Uterus (tissue), 4 donors: ENCODE measurements around the gene TMTC3. TPM values are rescaled to one million over a fixed set of nuclear protein-coding genes. Genes with fewer than 3 reads are reported as not detected.

ENCODE experiments used
- DNase-seq, 2 donors: peaks; one replicate each; pipeline ENCODE4 v3.0.0-alpha.2; 2019 to 2020
- H3K27ac ChIP-seq, 2 donors: fragments of 200-600 bp; sonication (generic); 1 replicate in 1 of 2; 2 replicates in 1 of 2; pipeline ENCODE4 v1.5.1; 2016 to 2018
- H3K27me3 ChIP-seq, 2 donors: fragments of 200-600 bp; sonication (generic); one replicate each; pipeline ENCODE4 v1.5.1; 2018 to 2019; ENCODE audit warnings: control low read depth in 1 of 2
- H3K36me3 ChIP-seq, 2 donors: fragments of 200-600 bp; sonication (generic); one replicate each; pipeline ENCODE4 v1.5.1; 2019; ENCODE audit warnings: control low read depth in 1 of 2
- H3K4me1 ChIP-seq, 2 donors: fragments of 200-600 bp; sonication (generic); one replicate each; pipeline ENCODE4 v1.5.1; 2018 to 2019; ENCODE audit warnings: control low read depth in 1 of 2
- H3K4me3 ChIP-seq, 2 donors: fragments of 200-600 bp; sonication (generic); 1 replicate in 1 of 2; 2 replicates in 1 of 2; pipeline ENCODE4 v1.5.1; 2018 to 2019; ENCODE audit warnings: mild to moderate bottlenecking in 1 of 2
- H3K9me3 ChIP-seq, 2 donors: fragments of 200-600 bp; sonication (generic); one replicate each; pipeline ENCODE4 v1.5.1; 2019; ENCODE audit warnings: control low read depth in 1 of 2
- POLR2A ChIP-seq, 2 donors: fragments of 450-650 bp; IDR thresholded peaks; one replicate each; pipeline ENCODE4 v1.6.1; 2016; ENCODE audit warnings: antibody characterized with exemption in 2 of 2, mild to moderate bottlenecking in 1 of 2, moderate library complexity in 1 of 2
- intact Hi-C: fragments of 100-400 bp; cut with DNase I; formaldehyde crosslinking; loops from one replicate; pipeline ENCODE4 v1.15.1; 2023; ENCODE audit warnings: low total_unique reads
- total RNA-seq, 4 donors: library from RNA; depleted of rRNA in 3 of 4; stranded (reverse); fragments of >200 nt in 3 of 4; gene quantifications; one replicate each; pipeline versions ENCODE4 v1.1.0 to v1.2.4, GENCODE V29; 2014 to 2023
- TF ChIP-seq, protein P1 (sequence below), 4 experiments: fragments of 200-600 bp in 2 of 4; fragments of 450-650 bp in 2 of 4; sonication (generic) in 2 of 4; IDR thresholded peaks; one replicate each; pipeline ENCODE4 v1.5.1; 2016 to 2019; ENCODE audit warnings: antibody characterized with exemption in 4 of 4, mild to moderate bottlenecking in 2 of 4, moderate library complexity in 1 of 4
- donor health status: DM: yes; HTN: yes; CAD: no.

TMTC3 gene
- total RNA-seq, result 10 to 100 TPM in 3 of 4 donors, 1 to 10 TPM in 1; 9.0 to 86.5 (median 20.0) TPM

DNA sequence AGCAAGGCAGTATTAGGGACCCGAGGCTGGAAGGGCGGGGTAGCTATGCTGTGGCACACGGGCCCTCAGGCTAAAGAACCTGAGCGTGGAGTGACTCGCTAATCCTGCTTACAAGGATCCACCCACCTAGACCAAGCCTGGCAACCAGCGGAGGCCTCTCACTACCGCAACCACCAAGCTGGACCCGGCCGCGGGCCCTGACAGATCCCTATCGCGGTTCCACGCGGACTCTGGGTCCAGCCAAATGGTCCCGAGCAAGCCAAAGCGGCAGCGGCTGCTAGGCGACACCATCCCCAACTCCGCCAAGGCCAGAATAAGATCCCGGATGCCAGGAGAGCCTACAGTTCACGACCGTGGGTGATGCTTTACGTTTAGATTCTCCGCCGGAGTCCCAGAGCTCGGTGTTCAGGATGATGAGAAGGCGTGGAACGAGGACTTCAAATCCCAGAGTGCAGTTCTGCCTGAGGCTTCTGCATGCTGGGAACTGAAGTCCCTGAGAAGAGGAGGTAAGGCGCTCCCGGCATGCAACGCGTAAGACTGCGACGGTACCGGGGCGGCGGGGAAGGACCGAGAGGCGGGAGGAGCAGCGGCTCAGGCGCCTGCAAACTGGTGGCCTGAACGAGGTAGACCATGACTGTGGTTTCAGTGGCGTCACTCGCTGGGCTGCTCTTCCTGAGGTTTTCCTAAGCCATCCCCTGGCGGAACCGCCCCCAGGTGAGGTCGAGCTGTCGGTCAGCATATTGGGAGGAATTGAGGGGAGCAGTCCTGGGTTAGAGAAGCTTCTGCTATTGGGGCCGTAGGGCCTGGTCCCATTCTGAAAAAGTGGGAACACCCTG lies at the start of gene TMTC3, which contains the start of gene CEP290:
TMTC3 (plus strand) TSS at position 534 of the 836 bp plus-strand sequence. CDS start 6,009 bp downstream, outside the sequence.
CEP290 (minus strand) TSS at position 315 of the 836 bp plus-strand sequence. CDS start 781 bp downstream, outside the sequence.
- Histone ChIP-seq H3K27me3 (no peaks in the 10 kb centered on the region), H3K4me3 (peak within 1 kb of the TSS; percentile 74 to 84), H3K27ac (peak within 1 kb of the TSS; percentile 68 to 81), H3K9me3 (no peaks in the 10 kb centered on the region), H3K4me1 (no peaks in the 10 kb centered on the region), H3K36me3 (no peaks in the 10 kb centered on the region)
- intact Hi-C loops, result no loop called here
- TF ChIP-seq, protein P1, sequence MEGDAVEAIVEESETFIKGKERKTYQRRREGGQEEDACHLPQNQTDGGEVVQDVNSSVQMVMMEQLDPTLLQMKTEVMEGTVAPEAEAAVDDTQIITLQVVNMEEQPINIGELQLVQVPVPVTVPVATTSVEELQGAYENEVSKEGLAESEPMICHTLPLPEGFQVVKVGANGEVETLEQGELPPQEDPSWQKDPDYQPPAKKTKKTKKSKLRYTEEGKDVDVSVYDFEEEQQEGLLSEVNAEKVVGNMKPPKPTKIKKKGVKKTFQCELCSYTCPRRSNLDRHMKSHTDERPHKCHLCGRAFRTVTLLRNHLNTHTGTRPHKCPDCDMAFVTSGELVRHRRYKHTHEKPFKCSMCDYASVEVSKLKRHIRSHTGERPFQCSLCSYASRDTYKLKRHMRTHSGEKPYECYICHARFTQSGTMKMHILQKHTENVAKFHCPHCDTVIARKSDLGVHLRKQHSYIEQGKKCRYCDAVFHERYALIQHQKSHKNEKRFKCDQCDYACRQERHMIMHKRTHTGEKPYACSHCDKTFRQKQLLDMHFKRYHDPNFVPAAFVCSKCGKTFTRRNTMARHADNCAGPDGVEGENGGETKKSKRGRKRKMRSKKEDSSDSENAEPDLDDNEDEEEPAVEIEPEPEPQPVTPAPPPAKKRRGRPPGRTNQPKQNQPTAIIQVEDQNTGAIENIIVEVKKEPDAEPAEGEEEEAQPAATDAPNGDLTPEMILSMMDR (IDR thresholded peaks at IDR 0.05), result peak in 1 of 4 experiments; percentile 14
- peak; percentile 55 to 68 for TF ChIP-seq POLR2A (IDR thresholded peaks at IDR 0.05)
- DNase-seq, result peak; percentile 92 to 96

DNA sequence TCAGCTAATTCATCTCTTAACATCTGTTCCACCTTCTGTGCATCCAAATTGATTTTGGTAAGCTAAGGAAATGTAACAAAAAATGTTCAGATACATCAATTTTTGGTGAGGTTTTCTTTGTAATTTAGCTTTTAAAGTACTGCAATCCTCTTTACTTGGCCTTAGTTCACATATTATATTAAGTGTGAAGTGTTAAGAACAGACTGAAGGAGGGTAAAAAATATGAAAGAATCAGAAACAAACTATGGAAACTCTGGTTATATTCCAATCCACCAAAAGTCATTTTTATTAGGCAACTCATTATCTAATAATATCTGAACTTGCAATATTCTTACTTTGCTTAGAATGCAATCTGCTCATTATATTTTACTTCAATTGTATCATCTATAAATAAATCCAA lies 49.3 kb upstream of the TMTC3 start:
- Histone ChIP-seq H3K27me3 (no peaks in the 10 kb centered on the region), H3K27ac (no peak overlapping the region), H3K36me3 (no peaks in the 10 kb centered on the region), H3K4me1 (no peaks in the 10 kb centered on the region), H3K4me3 (no peak overlapping the region), H3K9me3 (no peaks in the 10 kb centered on the region)
- no peak for TF ChIP-seq POLR2A (IDR thresholded peaks at IDR 0.05)
- TF ChIP-seq, protein P1 (IDR thresholded peaks at IDR 0.05), result no peak
- intact Hi-C loops, result no loop called here
- DNase-seq, result no peak

DNA sequence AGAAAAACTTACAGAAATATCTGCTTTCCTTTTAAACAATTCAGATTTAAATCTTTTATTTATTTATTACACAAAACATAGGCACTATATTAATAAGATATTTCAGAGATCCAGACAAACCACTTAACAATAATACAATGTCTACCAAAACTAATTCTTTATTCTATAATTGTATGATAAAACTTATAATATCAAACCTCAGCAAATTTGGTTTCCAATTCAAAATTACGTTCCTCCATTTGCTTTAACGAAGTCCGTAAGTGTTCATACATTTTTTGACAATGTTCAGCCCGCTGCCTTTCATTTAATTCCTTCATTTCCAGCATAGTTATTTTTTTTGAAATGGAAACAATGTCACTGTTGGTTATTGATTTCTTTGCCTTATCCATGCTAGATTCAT lies 48.5 kb upstream of the TMTC3 start:
- TF ChIP-seq, protein P1 (IDR thresholded peaks at IDR 0.05), result no peak
- no peak for TF ChIP-seq POLR2A (IDR thresholded peaks at IDR 0.05)
- intact Hi-C loops, result no loop called here

DNA sequence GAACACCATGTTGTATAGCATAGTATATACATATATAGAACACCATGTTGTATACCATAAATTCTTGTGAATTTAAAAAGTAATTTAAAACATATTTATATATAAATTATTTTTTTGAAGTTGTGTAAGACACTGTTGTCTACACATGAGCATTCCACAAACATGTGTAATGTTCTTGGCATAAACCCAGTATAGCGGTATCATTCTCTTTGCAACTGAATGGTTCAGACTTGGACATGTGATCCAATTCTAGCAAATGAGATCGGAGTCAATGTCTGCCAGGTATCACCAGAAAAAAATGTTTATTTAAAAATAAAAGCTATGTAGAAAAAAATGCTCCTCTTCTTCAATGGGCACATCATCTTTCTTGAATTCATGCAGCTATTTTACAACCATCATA lies 34.1 kb upstream of the TMTC3 start:
- no peaks in the 10 kb centered on the region for H3K9me3 ChIP-seq
- H3K36me3 ChIP-seq, result no peaks in the 10 kb centered on the region
- DNase-seq, result no peak
- no peaks in the 10 kb centered on the region for H3K4me1 ChIP-seq
- H3K27me3 ChIP-seq, result no peaks in the 10 kb centered on the region
- no peak for TF ChIP-seq POLR2A (IDR thresholded peaks at IDR 0.05)
- H3K4me3 ChIP-seq, result no peak overlapping the region
- H3K27ac ChIP-seq, result no peak overlapping the region
- intact Hi-C loops, result no loop called here

More for the DNA sequence above, 48.5 kb upstream of the TMTC3 start:
- DNase-seq, result no peak
- Histone ChIP-seq H3K27me3 (no peaks in the 10 kb centered on the region), H3K4me1 (no peaks in the 10 kb centered on the region), H3K4me3 (no peak overlapping the region), H3K9me3 (no peaks in the 10 kb centered on the region), H3K36me3 (no peaks in the 10 kb centered on the region), H3K27ac (no peak overlapping the region)

DNA sequence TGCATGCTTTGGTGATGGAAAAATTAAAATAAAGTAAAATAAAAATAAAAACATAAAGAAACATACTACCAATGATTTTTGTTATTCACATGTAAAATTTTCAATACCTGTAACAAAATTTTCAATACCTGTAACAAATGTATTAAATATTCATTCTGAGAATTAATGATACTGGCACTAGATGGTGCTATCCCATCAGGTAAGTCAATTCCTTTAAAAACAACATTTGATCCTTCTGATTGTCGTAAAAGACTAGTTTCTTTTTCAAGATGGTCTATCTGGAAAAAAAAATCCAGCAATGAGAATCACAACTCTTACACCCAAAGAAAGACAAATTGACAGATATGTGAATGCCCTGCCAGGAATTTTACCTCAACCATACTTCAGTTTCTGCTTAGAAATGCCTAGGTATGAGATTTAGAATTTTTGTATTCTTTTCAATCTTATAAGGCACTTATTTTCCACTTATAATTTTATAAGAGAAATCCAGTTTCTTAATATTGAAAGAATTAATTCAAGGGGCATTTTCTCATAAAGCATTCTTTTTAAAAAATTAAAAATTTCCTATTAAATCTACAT lies 30.9 kb upstream of the TMTC3 start:
- Histone ChIP-seq H3K4me3 (no peak overlapping the region), H3K9me3 (no peaks in the 10 kb centered on the region), H3K4me1 (no peaks in the 10 kb centered on the region), H3K27me3 (no peaks in the 10 kb centered on the region), H3K27ac (no peak overlapping the region), H3K36me3 (no peaks in the 10 kb centered on the region)
- no peak for TF ChIP-seq POLR2A (IDR thresholded peaks at IDR 0.05)
- TF ChIP-seq, protein P1 (IDR thresholded peaks at IDR 0.05), result peak; percentile 40 to 53 (median 44)
- DNase-seq, result no peak
- intact Hi-C loops, result no loop called here
